HG03039 (cell line): ENCODE results near the gene GK.
"Not testable (repeated sequence)": the region's sequence is repeated elsewhere in the genome, so short reads cannot be mapped to it uniquely, and the experiment has no call there.

ENCODE experiments used
- ATAC-seq: cut with Tn5 transposase; IDR thresholded peaks from one replicate; pipeline ENCODE4 v1.9.1; 2021; ENCODE audit warnings: mild to moderate bottlenecking, moderate library complexity; ENCODE audit not compliant: unreplicated experiment

GK gene

DNA sequence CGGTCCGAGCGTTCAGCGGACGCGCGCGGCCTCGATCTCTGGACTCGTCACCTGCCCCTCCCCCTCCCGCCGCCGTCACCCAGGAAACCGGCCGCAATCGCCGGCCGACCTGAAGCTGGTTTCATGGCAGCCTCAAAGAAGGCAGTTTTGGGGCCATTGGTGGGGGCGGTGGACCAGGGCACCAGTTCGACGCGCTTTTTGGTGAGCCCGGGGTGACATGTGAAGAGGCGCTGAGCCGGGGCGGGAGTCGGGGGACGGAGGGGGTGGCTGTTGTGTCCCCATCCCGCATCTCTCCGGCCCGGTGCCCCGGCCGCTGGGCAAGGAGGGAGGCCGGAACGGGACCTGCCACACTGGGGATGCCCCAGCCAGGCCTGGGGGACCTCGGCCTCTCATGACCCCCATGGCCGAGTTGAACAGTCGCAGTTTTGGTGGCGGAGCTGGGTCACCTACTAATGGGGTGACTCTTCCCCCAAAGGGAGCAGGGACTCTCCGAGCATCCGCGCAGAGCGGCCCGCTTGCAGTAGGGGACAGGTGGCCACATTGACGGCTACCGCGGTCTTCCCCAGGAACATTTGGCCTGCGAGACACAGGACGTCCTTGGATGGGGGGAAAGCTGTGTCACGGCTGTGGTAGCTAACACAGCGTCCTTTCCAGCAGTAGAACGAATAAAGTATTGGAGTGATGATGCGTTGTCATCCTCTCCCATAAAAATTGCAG, at the start of gene GK:
Gene GK (plus strand): TSS at position 9 of the 717 bp plus-strand sequence. CDS start 115 bp downstream, at position 124.
- peak; percentile 6 for ATAC-seq

DNA sequence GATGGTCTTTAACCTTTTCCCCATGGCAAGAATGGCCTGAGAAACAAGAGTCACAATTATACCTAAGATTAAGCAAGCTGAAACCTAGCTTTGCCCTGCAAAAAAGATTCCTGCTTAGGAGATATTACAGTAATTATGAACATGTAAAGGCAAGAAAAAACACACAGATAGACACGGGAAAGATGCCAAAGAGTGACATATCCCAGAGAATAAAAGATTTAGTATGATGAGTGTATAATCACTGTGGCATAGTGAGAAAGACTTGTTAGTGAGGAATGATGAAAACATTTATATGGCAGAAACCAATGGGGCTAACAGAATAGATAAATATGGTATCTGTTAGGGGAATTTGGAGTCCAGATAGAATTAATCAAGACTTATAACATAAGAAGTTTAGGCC, 46.1 kb upstream of the GK start:
- no peak for ATAC-seq

DNA sequence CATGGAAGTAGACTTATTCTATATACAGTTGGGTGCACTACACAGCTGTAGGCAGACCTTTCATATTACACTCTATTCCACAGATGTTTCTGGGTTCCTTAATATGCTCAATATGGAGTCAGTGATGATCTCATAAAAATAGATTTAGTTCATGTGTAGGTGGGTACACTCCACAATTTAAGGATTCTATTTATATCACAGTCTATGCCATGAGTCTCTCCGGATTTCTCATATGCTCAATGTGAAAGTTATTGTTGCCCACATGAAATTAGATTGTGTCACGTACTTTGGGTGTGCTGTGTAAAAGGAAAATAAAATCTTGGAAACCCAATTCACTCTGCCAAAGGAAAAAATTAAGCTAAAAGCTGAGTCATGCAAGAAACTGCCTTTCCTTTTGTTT, 43.2 kb upstream of the GK start:
- no peak for ATAC-seq

GRCh38 chrX:30612250-30612655, 41.0 kb upstream of the GK start:
- ATAC-seq, result no peak

DNA sequence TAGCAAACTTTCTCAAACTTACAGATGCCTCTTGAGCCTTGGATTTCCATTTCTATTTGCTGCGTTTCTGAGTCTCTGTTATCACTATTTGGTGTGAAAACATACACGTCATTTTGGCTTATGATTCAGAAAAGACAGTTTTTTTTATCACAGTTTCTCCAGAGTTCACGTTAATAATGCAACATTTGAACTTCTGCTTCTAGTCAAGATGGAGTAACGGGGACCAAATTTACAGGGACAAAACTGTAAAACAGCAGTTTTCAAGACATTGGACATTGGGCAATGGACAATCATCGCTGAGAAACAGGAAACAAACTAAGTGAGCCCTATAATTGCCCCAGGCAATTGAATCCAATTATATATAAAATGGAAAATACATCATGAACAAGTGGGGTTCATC, 39.5 kb upstream of the GK start:
- no peak for ATAC-seq

DNA sequence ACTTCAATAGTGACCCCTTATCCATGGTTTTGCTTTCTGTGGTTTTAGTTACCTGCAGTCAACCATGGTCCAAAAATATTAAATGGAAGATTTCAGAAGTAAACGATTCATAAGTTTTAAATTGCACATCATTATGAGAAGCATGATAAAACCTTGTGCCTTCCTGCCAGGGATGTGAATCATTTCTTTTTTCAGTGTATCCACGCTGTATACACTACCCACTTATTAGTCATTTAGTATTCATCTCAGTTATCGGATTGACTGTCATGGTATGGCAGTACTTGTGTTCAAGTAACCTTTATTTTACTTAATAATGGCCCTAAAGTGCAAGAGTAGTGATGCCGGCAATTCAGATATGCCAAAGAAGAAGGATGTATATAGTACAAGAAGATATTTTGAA, 38.0 kb upstream of the GK start:
- ATAC-seq, result no peak

DNA sequence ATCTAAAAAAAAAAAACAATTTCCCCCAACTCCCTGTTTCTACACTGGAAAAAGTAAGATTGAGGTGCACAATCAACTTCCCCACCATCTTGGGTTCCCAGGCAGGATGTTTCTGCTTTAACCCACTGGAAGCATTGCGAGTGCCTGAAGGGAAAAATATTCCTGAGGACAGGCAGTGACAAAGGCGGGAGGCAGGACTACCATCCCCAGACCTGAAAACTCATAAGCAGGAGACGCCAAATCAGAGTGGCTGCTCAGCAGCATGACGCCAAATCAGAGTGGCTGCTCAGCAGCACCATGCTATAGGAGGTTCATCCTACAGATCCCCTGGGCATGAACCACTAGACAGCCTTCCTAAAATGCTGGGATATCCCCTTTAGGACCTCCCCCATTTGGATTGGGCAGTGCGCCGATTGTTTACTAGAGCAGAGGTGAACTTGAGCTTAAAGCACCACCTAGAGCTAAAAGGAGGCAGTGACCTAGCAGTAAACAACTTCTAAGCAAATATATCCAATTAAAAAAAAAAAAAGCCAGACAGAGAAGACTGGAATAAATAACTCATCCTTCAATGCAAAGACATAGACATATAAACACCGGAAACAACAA, 35.0 kb upstream of the GK start:
- ATAC-seq, result no peak

GRCh38 chrX:30620125-30620524, 33.1 kb upstream of the GK start:
- ATAC-seq, result no peak

DNA sequence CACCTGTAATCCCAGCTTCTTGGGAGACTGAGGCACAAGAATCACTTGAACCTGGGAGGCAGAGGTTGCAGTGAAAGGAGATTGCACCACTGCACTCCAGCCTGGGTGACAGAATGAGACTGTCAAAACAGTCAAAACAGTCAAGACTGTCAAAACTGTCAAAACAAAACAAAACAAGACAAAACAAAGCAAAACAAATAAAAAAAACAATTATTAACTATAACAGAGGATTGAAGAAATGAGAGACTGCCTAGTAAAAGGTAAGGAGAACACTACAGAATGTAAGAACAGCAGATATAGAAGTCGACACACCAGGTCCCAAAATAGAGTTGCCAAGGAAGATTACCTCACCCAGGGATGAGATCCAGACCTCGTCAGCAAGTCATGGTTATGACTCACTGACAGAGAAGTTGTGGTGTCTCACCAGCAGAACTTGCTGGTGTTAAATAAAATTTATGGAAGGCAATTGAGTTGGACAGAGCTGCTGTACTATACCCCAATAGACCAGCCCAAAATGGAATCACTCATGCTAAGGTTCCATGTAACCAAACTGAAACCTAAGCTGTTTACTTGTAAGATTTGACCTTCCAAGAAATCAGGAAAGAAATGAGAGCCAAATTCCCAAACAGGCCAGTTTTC, 32.1 kb upstream of the GK start:
- no peak for ATAC-seq

DNA sequence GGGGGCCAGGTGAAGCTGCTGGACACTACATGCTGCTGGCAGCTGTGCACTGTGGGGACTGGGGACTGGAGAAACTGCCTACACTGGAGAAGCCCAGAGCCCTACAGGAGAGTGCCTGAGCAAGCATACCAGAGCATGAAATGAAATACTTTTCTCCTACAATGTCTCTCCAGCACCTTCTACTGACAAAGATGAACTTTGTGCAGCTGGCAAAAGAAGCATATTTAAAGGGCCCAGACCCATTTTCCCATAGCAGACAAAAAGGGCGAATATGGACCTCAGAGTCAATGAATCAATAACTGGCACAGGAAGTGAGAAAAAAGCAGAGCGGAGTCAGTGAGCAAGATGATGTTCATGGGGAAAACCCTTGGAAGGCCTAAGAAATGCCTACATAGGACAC, 30.9 kb upstream of the GK start:
- no peak for ATAC-seq

DNA sequence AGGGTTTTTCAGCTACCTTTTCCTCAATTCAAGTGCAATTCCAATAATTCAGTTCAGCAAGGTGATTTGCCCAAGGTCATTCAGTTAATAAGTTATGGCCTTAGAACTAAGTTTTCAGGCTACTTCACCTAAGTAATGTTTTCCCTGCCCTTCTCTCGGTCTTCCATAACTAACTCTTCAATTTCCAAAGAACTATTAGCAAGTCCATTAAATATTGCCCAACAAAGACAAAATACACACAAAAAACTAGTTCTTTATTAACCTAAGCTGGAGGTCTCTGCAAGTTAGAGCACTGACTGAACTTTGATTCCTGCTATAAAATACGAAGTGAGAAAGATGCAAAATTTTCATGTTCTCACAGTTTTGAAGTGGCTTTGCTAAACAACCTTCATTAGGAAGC, 26.8 kb upstream of the GK start:
- no peak for ATAC-seq

DNA sequence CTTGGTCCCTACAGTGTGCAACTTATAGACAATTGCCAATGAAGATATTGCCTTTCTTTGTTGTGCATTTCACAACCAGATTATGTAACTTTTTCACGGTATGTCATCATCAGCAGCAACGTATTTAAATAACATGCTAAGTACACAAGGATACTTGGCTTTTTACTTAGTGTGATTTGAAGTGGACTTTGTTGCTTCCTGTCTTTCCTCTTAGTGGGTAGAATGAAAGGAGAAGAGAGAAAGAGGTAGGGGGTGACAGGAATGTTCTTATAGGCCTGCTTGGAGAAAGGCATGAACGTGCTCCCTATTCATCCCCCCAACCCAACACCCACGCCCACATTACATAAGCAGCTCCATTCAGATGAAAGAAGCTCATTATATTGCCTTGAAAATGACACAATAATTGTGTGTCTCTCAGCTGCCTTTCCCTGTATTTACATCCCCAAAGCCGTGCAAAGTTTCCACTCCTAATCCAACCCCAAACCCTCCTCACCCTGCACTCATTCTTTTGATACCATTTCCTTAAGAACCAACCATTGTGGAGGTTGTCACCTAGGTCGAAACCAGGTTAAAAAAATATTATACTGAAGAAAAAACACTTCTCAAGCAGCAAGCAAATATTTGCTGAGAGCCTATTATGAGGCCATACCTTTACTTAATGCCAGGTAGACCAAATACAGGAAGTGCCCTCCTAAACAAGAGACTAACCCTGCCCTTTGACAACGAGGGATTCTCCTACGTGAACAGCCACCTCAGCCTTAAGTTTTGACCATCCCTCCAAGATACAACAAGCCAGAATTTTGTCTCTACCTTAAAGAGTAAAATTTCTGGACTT, 25.2 kb upstream of the GK start:
- ATAC-seq, result no peak

GRCh38 chrX:30634070-30634469, 19.2 kb upstream of the GK start:
- not testable (repeated sequence) for ATAC-seq

GRCh38 chrX:30635630-30636029, 17.6 kb upstream of the GK start:
- no peak for ATAC-seq

DNA sequence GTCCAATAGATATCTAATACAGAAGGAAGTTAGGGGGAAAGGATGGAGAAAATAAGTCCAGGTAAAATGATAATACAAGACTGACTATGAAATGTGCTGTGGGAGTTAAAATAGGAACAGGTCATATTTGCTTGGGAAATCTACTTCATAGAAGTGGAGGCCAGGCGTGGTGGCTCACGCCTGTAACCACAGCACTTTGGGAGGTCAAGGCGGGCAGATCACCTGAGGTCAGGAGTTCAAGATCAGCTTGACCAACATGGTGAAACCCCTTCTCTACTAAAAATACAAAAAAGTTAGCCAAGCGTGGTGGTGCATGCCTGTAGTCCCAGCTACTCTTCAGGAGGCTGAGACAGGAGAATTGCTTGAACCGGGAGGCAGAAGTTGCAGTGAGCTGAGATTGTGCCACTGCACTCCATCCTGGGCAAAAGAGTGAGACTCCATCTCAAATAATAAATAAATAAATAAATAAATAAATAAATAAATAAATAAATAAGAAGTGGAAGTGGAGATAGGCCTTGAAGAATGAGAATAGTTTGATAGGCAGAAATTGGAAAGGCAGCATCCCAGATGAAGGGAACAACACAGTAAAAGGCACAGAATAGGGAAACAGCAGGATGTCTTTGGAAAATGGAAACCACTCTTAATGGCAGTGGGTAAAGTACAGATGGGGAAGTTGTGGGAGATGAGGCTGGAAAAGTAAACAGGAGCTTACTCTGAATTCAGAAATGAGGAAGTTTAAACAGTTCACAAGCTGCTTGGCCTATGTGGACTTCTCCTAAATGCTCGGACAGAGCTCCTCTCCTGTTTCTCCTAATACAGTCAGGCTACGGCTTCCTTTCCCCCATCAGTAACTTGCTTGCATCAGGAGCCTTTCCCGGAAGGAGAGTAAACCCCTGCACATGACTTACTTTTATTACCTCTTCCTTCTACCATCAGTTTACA, 15.1 kb upstream of the GK start:
- no peak for ATAC-seq

DNA sequence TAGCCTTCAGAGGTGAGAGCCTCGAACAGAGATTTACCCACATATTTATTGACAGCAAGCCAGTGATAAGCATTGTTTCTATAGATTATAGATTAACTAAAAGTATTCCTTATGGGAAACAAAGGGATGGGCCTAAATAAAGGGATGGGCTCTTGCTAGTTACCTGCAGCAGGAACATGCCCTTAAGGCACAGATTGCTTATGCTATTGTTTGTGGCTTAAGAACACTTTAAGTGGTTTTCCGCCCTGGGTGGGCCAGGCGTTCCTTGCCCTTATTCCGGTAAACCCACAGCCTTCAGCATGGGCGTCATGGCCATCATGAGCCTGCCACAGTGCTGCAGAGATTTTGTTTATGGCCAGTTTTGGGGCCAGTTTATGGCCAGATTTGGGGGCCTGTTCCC, 13.5 kb upstream of the GK start:
- not testable (repeated sequence) for ATAC-seq

- ATAC-seq, result no peak
Measured at GRCh38 chrX:30642642-30643041, 10.6 kb upstream of the GK start.

DNA sequence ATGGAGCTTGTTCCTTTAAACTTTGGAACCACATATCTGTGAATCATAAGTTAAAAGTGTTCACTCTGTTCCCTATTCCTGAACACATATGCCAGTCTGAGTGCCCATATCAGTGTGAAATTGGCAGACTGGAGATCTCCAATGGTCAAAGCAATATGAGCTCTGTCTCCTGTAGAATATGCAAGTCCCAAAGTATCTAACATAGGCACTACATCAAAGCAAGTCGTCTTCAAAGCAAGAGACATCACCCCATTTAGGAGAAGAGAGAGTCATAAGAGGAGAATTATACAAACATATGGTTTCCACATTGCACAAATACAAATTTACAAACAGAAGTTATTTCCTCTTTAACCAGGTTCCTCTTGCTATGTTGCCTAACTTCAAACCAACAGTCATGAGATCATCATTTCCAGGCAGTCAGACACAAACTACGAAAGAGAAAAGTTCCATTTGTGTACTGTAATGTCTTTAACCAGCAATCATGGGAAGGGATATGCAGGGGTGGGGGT, 9.9 kb upstream of the GK start:
- ATAC-seq, result no peak

GRCh38 chrX:30649859-30650258, 3.4 kb upstream of the GK start:
- no peak for ATAC-seq
